ENCODE measurements around the gene SMPDL3B. TPM values are rescaled to one million over a fixed set of nuclear protein-coding genes. Genes with fewer than 3 reads are reported as not detected.

The SMPDL3B gene
- total RNA-seq, 2 donors from 2014 or later = 10.1 to 11.8 TPM

DNA sequence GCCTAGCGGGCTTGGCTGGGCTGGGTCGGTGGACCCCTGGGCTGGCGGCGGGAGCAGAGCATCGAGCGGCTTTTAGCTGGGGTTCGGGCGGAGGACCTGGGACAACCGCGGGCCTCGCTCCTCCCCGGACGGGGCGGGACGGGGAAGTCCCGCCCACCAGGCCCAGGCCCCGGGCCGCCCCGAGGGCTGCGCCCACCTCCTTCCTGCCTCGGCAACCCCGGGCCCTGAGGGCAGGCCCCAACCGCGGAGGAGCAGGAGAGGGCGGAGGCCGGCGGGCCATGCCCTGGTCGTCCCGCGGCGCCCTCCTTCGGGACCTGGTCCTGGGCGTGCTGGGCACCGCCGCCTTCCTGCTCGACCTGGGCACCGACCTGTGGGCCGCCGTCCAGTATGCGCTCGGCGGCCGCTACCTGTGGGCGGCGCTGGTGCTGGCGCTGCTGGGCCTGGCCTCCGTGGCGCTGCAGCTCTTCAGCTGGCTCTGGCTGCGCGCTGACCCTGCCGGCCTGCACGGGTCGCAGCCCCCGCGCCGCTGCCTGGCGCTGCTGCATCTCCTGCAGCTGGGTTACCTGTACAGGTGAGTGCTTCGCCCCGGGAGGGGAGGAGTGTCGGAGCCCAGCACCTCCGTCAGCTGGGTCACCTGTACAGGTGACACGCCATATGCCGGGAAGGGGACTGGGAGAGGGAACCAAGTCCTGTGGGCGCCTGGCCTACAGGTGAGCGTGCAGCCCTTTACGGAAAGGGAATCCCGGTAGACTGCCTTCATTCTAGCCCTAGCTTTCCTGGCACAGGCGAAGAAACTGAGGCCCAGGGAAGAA, 25.2 kb downstream of the SMPDL3B start, which contains the start of gene XKR8:
TSS of gene XKR8 (plus strand) at position 182 of the 812 bp plus-strand sequence. CDS start at position 279, 97 bp downstream.
- no peaks in the 10 kb centered on the region for H3K27me3 Mint-ChIP-seq (ENCODE audit: insufficient read depth)
- peak within 1 kb of the TSS; percentile 95 for H3K27ac Mint-ChIP-seq
- 3 to 20% methylated on average over 23 to 68 of the region's 68 CpGs for WGBS, 2 experiments (ENCODE audit: insufficient coverage in 1 of 2, insufficient read length in 1 of 2)
- H3K4me1 Mint-ChIP-seq = peaks cover 18% of the 10 kb centered on the region
- H3K27ac ChIP-seq (ENCODE audit: low read depth, low read length) = peak within 1 kb of the TSS; percentile 80
- H3K4me3 ChIP-seq (ENCODE audit: low read length) = peak within 1 kb of the TSS; percentile 94
- peak; percentile 96 for DNase-seq
- peaks cover 14% of the 10 kb centered on the region for H3K36me3 ChIP-seq (ENCODE audit: control insufficient read depth, insufficient read depth, low read length)
- H3K27me3 ChIP-seq (ENCODE audit: control insufficient read depth, insufficient read depth, low read length, poor library complexity, severe bottlenecking) = no peaks in the 10 kb centered on the region
- no peaks in the 10 kb centered on the region for H3K9me3 ChIP-seq (ENCODE audit: control insufficient read depth, low read length)
- TF ChIP-seq, protein P1, sequence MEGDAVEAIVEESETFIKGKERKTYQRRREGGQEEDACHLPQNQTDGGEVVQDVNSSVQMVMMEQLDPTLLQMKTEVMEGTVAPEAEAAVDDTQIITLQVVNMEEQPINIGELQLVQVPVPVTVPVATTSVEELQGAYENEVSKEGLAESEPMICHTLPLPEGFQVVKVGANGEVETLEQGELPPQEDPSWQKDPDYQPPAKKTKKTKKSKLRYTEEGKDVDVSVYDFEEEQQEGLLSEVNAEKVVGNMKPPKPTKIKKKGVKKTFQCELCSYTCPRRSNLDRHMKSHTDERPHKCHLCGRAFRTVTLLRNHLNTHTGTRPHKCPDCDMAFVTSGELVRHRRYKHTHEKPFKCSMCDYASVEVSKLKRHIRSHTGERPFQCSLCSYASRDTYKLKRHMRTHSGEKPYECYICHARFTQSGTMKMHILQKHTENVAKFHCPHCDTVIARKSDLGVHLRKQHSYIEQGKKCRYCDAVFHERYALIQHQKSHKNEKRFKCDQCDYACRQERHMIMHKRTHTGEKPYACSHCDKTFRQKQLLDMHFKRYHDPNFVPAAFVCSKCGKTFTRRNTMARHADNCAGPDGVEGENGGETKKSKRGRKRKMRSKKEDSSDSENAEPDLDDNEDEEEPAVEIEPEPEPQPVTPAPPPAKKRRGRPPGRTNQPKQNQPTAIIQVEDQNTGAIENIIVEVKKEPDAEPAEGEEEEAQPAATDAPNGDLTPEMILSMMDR (conservative IDR thresholded peaks at IDR 0.05) = peak; percentile 78
- peak within 1 kb of the TSS; percentile 83 for H3K9ac ChIP-seq (ENCODE audit: extremely low read depth, low read length, poor library complexity, severe bottlenecking)
- peaks cover 4% of the 10 kb centered on the region for H3K4me1 ChIP-seq (ENCODE audit: control insufficient read depth, insufficient read depth, low read length)
- peaks cover 14% of the 10 kb centered on the region for H3K36me3 Mint-ChIP-seq (ENCODE audit: low read depth)
- H3K9me3 Mint-ChIP-seq = no peaks in the 10 kb centered on the region
- peak within 1 kb of the TSS; percentile 68 for H3K4me3 Mint-ChIP-seq

- H3K9me3 Mint-ChIP-seq = no peaks in the 10 kb centered on the region
- peak; percentile 57 for DNase-seq
- WGBS, 2 experiments (ENCODE audit: insufficient coverage in 1 of 2, insufficient read length in 1 of 2) = 86 to 88% methylated on average over 12 to 13 of the region's 13 CpGs
Observed at GRCh38 chr1:27960762-27961645, 26.2 kb downstream of the SMPDL3B start.

More at GRCh38 chr1:27960762-27961645, 26.2 kb downstream of the SMPDL3B start:
- H3K4me1 ChIP-seq (ENCODE audit: control insufficient read depth, insufficient read depth, low read length) = peaks cover 4% of the 10 kb centered on the region
- Mint-ChIP-seq H3K36me3 (ENCODE audit: low read depth) (peaks cover 20% of the 10 kb centered on the region), H3K4me3 (peak overlapping the region; percentile 68), H3K4me1 (peaks cover 14% of the 10 kb centered on the region), H3K27ac (peak overlapping the region; percentile 30), H3K27me3 (ENCODE audit: insufficient read depth) (no peaks in the 10 kb centered on the region)
- H3K36me3 ChIP-seq (ENCODE audit: control insufficient read depth, insufficient read depth, low read length) = peaks cover 14% of the 10 kb centered on the region
- no peak overlapping the region for H3K27ac ChIP-seq (ENCODE audit: low read depth, low read length)
- TF ChIP-seq, protein P1 (conservative IDR thresholded peaks at IDR 0.05) = no peak
- no peaks in the 10 kb centered on the region for H3K27me3 ChIP-seq (ENCODE audit: control insufficient read depth, insufficient read depth, low read length, poor library complexity, severe bottlenecking)
- no peaks in the 10 kb centered on the region for H3K9me3 ChIP-seq (ENCODE audit: control insufficient read depth, low read length)
- peak overlapping the region; percentile 83 for H3K9ac ChIP-seq (ENCODE audit: extremely low read depth, low read length, poor library complexity, severe bottlenecking)
- peak overlapping the region; percentile 94 for H3K4me3 ChIP-seq (ENCODE audit: low read length)

Data from endodermal cell (in vitro differentiated cells).